Measurements from ENCODE around the gene MRGPRD. TPM values are rescaled to one million over a fixed set of nuclear protein-coding genes. Genes with fewer than 3 reads are reported as not detected.

MRGPRD gene
- total RNA-seq, 2 experiments from 2014 or later, result not detected

- TF ChIP-seq CTCF (conservative IDR thresholded peaks at IDR 0.05; ENCODE audit: low read length) (no peak), EZH2phosphoT487 (IDR thresholded peaks at IDR 0.05; ENCODE audit: borderline replicate concordance, low read depth, low read length) (no peak)
- POLR2A ChIA-PET, result no interaction called here
- H4K20me1 ChIP-seq (ENCODE audit: insufficient read depth, low read length), result no peaks in the 10 kb centered on the region
- no peaks in the 10 kb centered on the region for H3K36me3 ChIP-seq (ENCODE audit: insufficient read depth, low read length)
- H2AFZ ChIP-seq (ENCODE audit: low read length), result no peak overlapping the region
- no peak overlapping the region for H3K4me2 ChIP-seq (ENCODE audit: low read length)
- DNase-seq (ENCODE audit: low spot score), result no peak
- no peak overlapping the region for H3K27ac ChIP-seq (ENCODE audit: low read depth, low read length, poor library complexity, severe bottlenecking)
- intact Hi-C loops (cut with micrococcal nuclease; ENCODE audit: unreplicated experiment), result no loop called here
- BruUV-seq (replicated peaks), result no TSS peak
- H3K9me3 ChIP-seq (ENCODE audit: low read length), result no peaks in the 10 kb centered on the region; the same call in 1 of the 2 replicates
- H3K4me1 ChIP-seq (ENCODE audit: insufficient read depth, low read length, poor library complexity, severe bottlenecking), result peaks cover 2% of the 10 kb centered on the region
- no peak overlapping the region for H3K4me3 ChIP-seq (ENCODE audit: low read depth, low read length, poor library complexity, severe bottlenecking)
- H3K79me2 ChIP-seq (ENCODE audit: insufficient read depth, low read depth, low read length), result no peaks in the 10 kb centered on the region
- no peaks in the 10 kb centered on the region for H3K9me2 ChIP-seq (ENCODE audit: insufficient read depth, low read length)
- CTCF ChIA-PET (ENCODE audit: unreplicated experiment), result no interaction called here
These were observed 7.6 kb downstream of the MRGPRD start for GRCh38 chr11:68973219-68973618.

- BruUV-seq (replicated peaks), result no TSS peak
- CTCF ChIA-PET (ENCODE audit: unreplicated experiment), result no interaction called here
- H4K20me1 ChIP-seq (ENCODE audit: insufficient read depth, low read length), result no peaks in the 10 kb centered on the region
- intact Hi-C loops (cut with micrococcal nuclease; ENCODE audit: unreplicated experiment), result no loop called here
- H3K4me3 ChIP-seq (ENCODE audit: low read depth, low read length, poor library complexity, severe bottlenecking), result no peak overlapping the region
- TF ChIP-seq EZH2phosphoT487 (IDR thresholded peaks at IDR 0.05; ENCODE audit: borderline replicate concordance, low read depth, low read length) (no peak), CTCF (conservative IDR thresholded peaks at IDR 0.05; ENCODE audit: low read length) (no peak)
- no peak overlapping the region for H3K4me2 ChIP-seq (ENCODE audit: low read length)
- no peak overlapping the region for H2AFZ ChIP-seq (ENCODE audit: low read length)
- peaks cover 2% of the 10 kb centered on the region for H3K4me1 ChIP-seq (ENCODE audit: insufficient read depth, low read length, poor library complexity, severe bottlenecking)
- no peak overlapping the region for H3K27ac ChIP-seq (ENCODE audit: low read depth, low read length, poor library complexity, severe bottlenecking)
- H3K36me3 ChIP-seq (ENCODE audit: insufficient read depth, low read length), result no peaks in the 10 kb centered on the region
- POLR2A ChIA-PET, result no interaction called here
- no peaks in the 10 kb centered on the region for H3K9me2 ChIP-seq (ENCODE audit: insufficient read depth, low read length)
- DNase-seq (ENCODE audit: low spot score), result no peak
- no peaks in the 10 kb centered on the region; the same call in 1 of the 2 replicates for H3K9me3 ChIP-seq (ENCODE audit: low read length)
- H3K79me2 ChIP-seq (ENCODE audit: insufficient read depth, low read depth, low read length), result no peaks in the 10 kb centered on the region
These were observed 9.7 kb downstream of the MRGPRD start for GRCh38 chr11:68970921-68971636.

GRCh38 chr11:68969386-68969785 is 11.4 kb downstream of the MRGPRD start:
- Histone ChIP-seq H3K79me2 (ENCODE audit: insufficient read depth, low read depth, low read length) (no peaks in the 10 kb centered on the region), H4K20me1 (ENCODE audit: insufficient read depth, low read length) (no peaks in the 10 kb centered on the region), H3K4me2 (ENCODE audit: low read length) (no peak overlapping the region), H3K4me3 (ENCODE audit: low read depth, low read length, poor library complexity, severe bottlenecking) (no peak overlapping the region), H3K9me3 (ENCODE audit: low read length) (no peaks in the 10 kb centered on the region), H2AFZ (ENCODE audit: low read length) (no peak overlapping the region), H3K36me3 (ENCODE audit: insufficient read depth, low read length) (no peaks in the 10 kb centered on the region), H3K27ac (ENCODE audit: low read depth, low read length, poor library complexity, severe bottlenecking) (no peak overlapping the region), H3K4me1 (ENCODE audit: insufficient read depth, low read length, poor library complexity, severe bottlenecking) (no peaks in the 10 kb centered on the region), H3K9me2 (ENCODE audit: insufficient read depth, low read length) (no peaks in the 10 kb centered on the region)
- no peak for TF ChIP-seq EZH2phosphoT487 (IDR thresholded peaks at IDR 0.05; ENCODE audit: borderline replicate concordance, low read depth, low read length)
- TF ChIP-seq CTCF (conservative IDR thresholded peaks at IDR 0.05; ENCODE audit: low read length), result no peak
- DNase-seq (ENCODE audit: low spot score), result no peak
- CTCF ChIA-PET (ENCODE audit: unreplicated experiment), result no interaction called here
- no TSS peak for BruUV-seq (replicated peaks)
- POLR2A ChIA-PET, result no interaction called here
- intact Hi-C loops (cut with micrococcal nuclease; ENCODE audit: unreplicated experiment), result no loop called here
